Activated T-cell treated with anti-CD3 and anti-CD28 coated beads, Interleukin-2, amount 50 U/mL, for 24 hours (primary cell): ENCODE measurements around the gene JOSD1.
A peak's percentile ranks its signal among the peaks of the same experiment; 100 is the strongest.

Experiments used
- DNase-seq: peaks from one replicate; pipeline ENCODE4 v3.0.0-alpha.2; 2020
- H3K27ac Mint-ChIP-seq: 2 replicates; pipeline ENCODE4 v1.8.0; 2020; ENCODE audit warnings: mild to moderate bottlenecking, mixed read lengths
- H3K27me3 Mint-ChIP-seq: 2 replicates; pipeline ENCODE4 v1.8.0; 2020; ENCODE audit warnings: mixed read lengths
- H3K36me3 Mint-ChIP-seq: 2 replicates; pipeline ENCODE4 v1.8.0; 2020; ENCODE audit warnings: low read depth, mixed read lengths
- H3K4me1 Mint-ChIP-seq: 2 replicates; pipeline ENCODE4 v1.8.0; 2020; ENCODE audit warnings: low read depth, mixed read lengths
- H3K4me3 Mint-ChIP-seq: 2 replicates; pipeline ENCODE4 v1.8.0; 2020; ENCODE audit warnings: mild to moderate bottlenecking, moderate library complexity, mixed read lengths
- H3K9me3 Mint-ChIP-seq: 2 replicates; pipeline ENCODE4 v1.8.0; 2020; ENCODE audit warnings: mixed read lengths

The JOSD1 gene

GRCh38 chr22:38700789-38701628 lies at the start of gene JOSD1:
JOSD1 (minus strand) TSS chr22:38700943; CDS start chr22:38699987, 956 bp downstream.
- Mint-ChIP-seq H3K9me3 (no peaks in the 10 kb centered on the region), H3K4me1 (peaks cover 60% of the 10 kb centered on the region), H3K27ac (peak within 1 kb of the TSS; percentile 97), H3K36me3 (peaks cover 40% of the 10 kb centered on the region), H3K4me3 (peak within 1 kb of the TSS; percentile 93), H3K27me3 (no peaks in the 10 kb centered on the region)
- peak; percentile 99 for DNase-seq

- no peak for DNase-seq
- Mint-ChIP-seq H3K4me3 (peak overlapping the region; percentile 88), H3K27ac (peak overlapping the region; percentile 99), H3K9me3 (no peaks in the 10 kb centered on the region), H3K4me1 (peaks cover 61% of the 10 kb centered on the region), H3K27me3 (no peaks in the 10 kb centered on the region), H3K36me3 (peaks cover 94% of the 10 kb centered on the region)
These were observed 49.4 kb upstream of the JOSD1 start for GRCh38 chr22:38750104-38750503.

- peaks cover 54% of the 10 kb centered on the region for H3K4me1 Mint-ChIP-seq
- H3K27ac Mint-ChIP-seq = peak overlapping the region; percentile 99
- H3K36me3 Mint-ChIP-seq = peaks cover 95% of the 10 kb centered on the region
- no peaks in the 10 kb centered on the region for H3K27me3 Mint-ChIP-seq
- no peak overlapping the region for H3K4me3 Mint-ChIP-seq
- no peak for DNase-seq
- no peaks in the 10 kb centered on the region for H3K9me3 Mint-ChIP-seq
These were observed 47.9 kb upstream of the JOSD1 start for GRCh38 chr22:38748487-38749136.

- Mint-ChIP-seq H3K36me3 (peaks cover 97% of the 10 kb centered on the region), H3K4me3 (no peak overlapping the region), H3K27me3 (no peaks in the 10 kb centered on the region), H3K27ac (peak overlapping the region; percentile 85), H3K4me1 (peaks cover 40% of the 10 kb centered on the region), H3K9me3 (no peaks in the 10 kb centered on the region)
- DNase-seq = no peak
These were observed 45.1 kb upstream of the JOSD1 start for GRCh38 chr22:38745676-38746460.

GRCh38 chr22:38744981-38745380 lies 44.2 kb upstream of the JOSD1 start:
- H3K4me1 Mint-ChIP-seq = peaks cover 33% of the 10 kb centered on the region
- H3K27me3 Mint-ChIP-seq = no peaks in the 10 kb centered on the region
- H3K27ac Mint-ChIP-seq = peak overlapping the region; percentile 85
- H3K4me3 Mint-ChIP-seq = no peak overlapping the region
- H3K9me3 Mint-ChIP-seq = no peaks in the 10 kb centered on the region
- DNase-seq = no peak
- H3K36me3 Mint-ChIP-seq = peaks cover 98% of the 10 kb centered on the region

GRCh38 chr22:38742176-38742942 lies 41.6 kb upstream of the JOSD1 start:
- H3K36me3 Mint-ChIP-seq = peaks cover 98% of the 10 kb centered on the region
- H3K27ac Mint-ChIP-seq = peak overlapping the region; percentile 79
- DNase-seq = no peak
- no peaks in the 10 kb centered on the region for H3K9me3 Mint-ChIP-seq
- no peaks in the 10 kb centered on the region for H3K27me3 Mint-ChIP-seq
- H3K4me1 Mint-ChIP-seq = peaks cover 32% of the 10 kb centered on the region
- no peak overlapping the region for H3K4me3 Mint-ChIP-seq

GRCh38 chr22:38741576-38741975 lies 40.8 kb upstream of the JOSD1 start:
- no peaks in the 10 kb centered on the region for H3K27me3 Mint-ChIP-seq
- H3K27ac Mint-ChIP-seq = peak overlapping the region; percentile 79
- no peak overlapping the region for H3K4me3 Mint-ChIP-seq
- peaks cover 38% of the 10 kb centered on the region for H3K4me1 Mint-ChIP-seq
- no peak for DNase-seq
- peaks cover 100% of the 10 kb centered on the region for H3K36me3 Mint-ChIP-seq
- no peaks in the 10 kb centered on the region for H3K9me3 Mint-ChIP-seq

- no peak overlapping the region for H3K4me3 Mint-ChIP-seq
- peaks cover 41% of the 10 kb centered on the region for H3K4me1 Mint-ChIP-seq
- H3K27me3 Mint-ChIP-seq = no peaks in the 10 kb centered on the region
- H3K9me3 Mint-ChIP-seq = no peaks in the 10 kb centered on the region
- H3K36me3 Mint-ChIP-seq = peaks cover 100% of the 10 kb centered on the region
- H3K27ac Mint-ChIP-seq = peak overlapping the region; percentile 79
- no peak for DNase-seq
These were observed 40.4 kb upstream of the JOSD1 start for GRCh38 chr22:38741166-38741565.

- no peaks in the 10 kb centered on the region for H3K9me3 Mint-ChIP-seq
- no peak for DNase-seq
- peaks cover 45% of the 10 kb centered on the region for H3K4me1 Mint-ChIP-seq
- peaks cover 100% of the 10 kb centered on the region for H3K36me3 Mint-ChIP-seq
- peak overlapping the region; percentile 79 for H3K27ac Mint-ChIP-seq
- H3K4me3 Mint-ChIP-seq = no peak overlapping the region
- H3K27me3 Mint-ChIP-seq = no peaks in the 10 kb centered on the region
These were observed 40.0 kb upstream of the JOSD1 start for GRCh38 chr22:38740754-38741153.

GRCh38 chr22:38740116-38740723 lies 39.5 kb upstream of the JOSD1 start:
- Mint-ChIP-seq H3K27ac (peak overlapping the region; percentile 79), H3K9me3 (no peaks in the 10 kb centered on the region), H3K4me1 (peaks cover 45% of the 10 kb centered on the region), H3K27me3 (no peaks in the 10 kb centered on the region), H3K4me3 (no peak overlapping the region), H3K36me3 (peaks cover 100% of the 10 kb centered on the region)
- DNase-seq = no peak

GRCh38 chr22:38739300-38740055 lies 38.7 kb upstream of the JOSD1 start:
- H3K27me3 Mint-ChIP-seq = no peaks in the 10 kb centered on the region
- H3K9me3 Mint-ChIP-seq = no peaks in the 10 kb centered on the region
- H3K4me1 Mint-ChIP-seq = peaks cover 47% of the 10 kb centered on the region
- DNase-seq = no peak
- peak overlapping the region; percentile 83 for H3K27ac Mint-ChIP-seq
- peaks cover 100% of the 10 kb centered on the region for H3K36me3 Mint-ChIP-seq
- H3K4me3 Mint-ChIP-seq = no peak overlapping the region

GRCh38 chr22:38738475-38739070 lies 37.8 kb upstream of the JOSD1 start:
- Mint-ChIP-seq H3K27ac (peak overlapping the region; percentile 83), H3K27me3 (no peaks in the 10 kb centered on the region), H3K4me3 (no peak overlapping the region), H3K36me3 (peaks cover 100% of the 10 kb centered on the region), H3K9me3 (no peaks in the 10 kb centered on the region), H3K4me1 (peaks cover 51% of the 10 kb centered on the region)
- no peak for DNase-seq
